CD8-positive, alpha-beta memory T cell (primary cell): ENCODE data around the gene SLC3A2. TPM values are rescaled to one million over a fixed set of nuclear protein-coding genes. Genes with fewer than 3 reads are reported as not detected.

Experiments
- polyA plus RNA-seq: library from polyadenylated mRNA; unstranded; fragments of 300-500 nt; fragmentation: Illumina TruSeq; gene quantifications from one replicate; pipeline ENCODE4 v1.2.3, GENCODE V29; 2021
- total RNA-seq, 2 experiments: library from RNA; stranded (reverse); gene quantifications; one replicate each; pipeline ENCODE4 v1.2.3, GENCODE V29; 2021

SLC3A2 gene
- total and polyA plus RNA-seq, 3 experiments from 2014 or later, result 180 to 430 (median 426) TPM

Other genes starting within 250 kb of the SLC3A2 start
- gene GANAB, start 234.3 kb upstream of the SLC3A2 start, total RNA-seq, result 100 to 1,000 TPM; 213 to 219 TPM
- 164 TPM for gene GANAB, start 234.3 kb upstream of the SLC3A2 start, polyA plus RNA-seq
- gene INTS5, start 227.6 kb upstream of the SLC3A2 start, total RNA-seq, result 10 to 100 TPM; 41.3 to 45.9 TPM
- gene INTS5, start 227.6 kb upstream of the SLC3A2 start, polyA plus RNA-seq, result 45.2 TPM
- gene C11orf98, start 215.7 kb upstream of the SLC3A2 start, total RNA-seq, result 100 to 1,000 TPM; 178 to 182 TPM
- 118 TPM for gene C11orf98, start 215.7 kb upstream of the SLC3A2 start, polyA plus RNA-seq
- 10 to 100 TPM; 43.1 to 48.3 TPM for gene CSKMT, start 215.6 kb upstream of the SLC3A2 start, total RNA-seq
- gene CSKMT, start 215.6 kb upstream of the SLC3A2 start, polyA plus RNA-seq, result 3.6 TPM
- 1 to 10 TPM; 7.1 to 7.5 TPM for gene UQCC3, start 209.2 kb upstream of the SLC3A2 start, total RNA-seq
- gene UQCC3, start 209.2 kb upstream of the SLC3A2 start, polyA plus RNA-seq, result 11.2 TPM
- gene LBHD1, start 208.6 kb upstream of the SLC3A2 start, total RNA-seq, result 10 to 100 TPM; 22.6 to 22.9 TPM
- 7.6 TPM for gene LBHD1, start 208.6 kb upstream of the SLC3A2 start, polyA plus RNA-seq
- 100 to 1,000 TPM; 142 to 143 TPM for gene UBXN1, start 201.8 kb upstream of the SLC3A2 start, total RNA-seq
- 164 TPM for gene UBXN1, start 201.8 kb upstream of the SLC3A2 start, polyA plus RNA-seq
- under 1 TPM; 0.11 to 0.22 TPM for gene LRRN4CL, start 191.4 kb upstream of the SLC3A2 start, total RNA-seq
- not detected for gene LRRN4CL, start 191.4 kb upstream of the SLC3A2 start, polyA plus RNA-seq
- 10 to 100 TPM; 32.9 to 33.3 TPM for gene BSCL2, start 173.5 kb upstream of the SLC3A2 start, total RNA-seq
- 48.8 TPM for gene BSCL2, start 173.5 kb upstream of the SLC3A2 start, polyA plus RNA-seq
- gene GNG3, start 173.2 kb upstream of the SLC3A2 start, total RNA-seq, result not detected
- gene GNG3, start 173.2 kb upstream of the SLC3A2 start, polyA plus RNA-seq, result 0.36 TPM
- gene HNRNPUL2, start 153.4 kb upstream of the SLC3A2 start, total RNA-seq, result 10 to 100 TPM; 58.7 to 64.3 TPM
- 3.3 TPM for gene HNRNPUL2, start 153.4 kb upstream of the SLC3A2 start, polyA plus RNA-seq
- 10 to 100 TPM; 36.7 to 37.2 TPM for gene TTC9C, start 152.4 kb upstream of the SLC3A2 start, total RNA-seq
- gene TTC9C, start 152.4 kb upstream of the SLC3A2 start, polyA plus RNA-seq, result 22.2 TPM
- 10 to 100 TPM in 1 of 2 experiments, 1 to 10 TPM in 1; 9.4 to 11.6 TPM for gene ZBTB3, start 126.7 kb upstream of the SLC3A2 start, total RNA-seq
- gene ZBTB3, start 126.7 kb upstream of the SLC3A2 start, polyA plus RNA-seq, result 3.5 TPM
- gene POLR2G, start 119.3 kb upstream of the SLC3A2 start, total RNA-seq, result 100 to 1,000 TPM; 151 to 160 TPM
- gene POLR2G, start 119.3 kb upstream of the SLC3A2 start, polyA plus RNA-seq, result 272 TPM
- gene TAF6L, start 109.5 kb upstream of the SLC3A2 start, total RNA-seq, result 10 to 100 TPM; 21.8 to 24.1 TPM
- 9.6 TPM for gene TAF6L, start 109.5 kb upstream of the SLC3A2 start, polyA plus RNA-seq
- gene TMEM179B, start 93.5 kb upstream of the SLC3A2 start, total RNA-seq, result 10 to 100 TPM; 46.4 to 49.2 TPM
- 135 TPM for gene TMEM179B, start 93.5 kb upstream of the SLC3A2 start, polyA plus RNA-seq
- 10 to 100 TPM; 13.0 to 14.6 TPM for gene TMEM223, start 88.9 kb upstream of the SLC3A2 start, total RNA-seq
- gene TMEM223, start 88.9 kb upstream of the SLC3A2 start, polyA plus RNA-seq, result 56.0 TPM
- 100 to 1,000 TPM; 112 to 126 TPM for gene NXF1, start 75.5 kb upstream of the SLC3A2 start, total RNA-seq
- 81.2 TPM for gene NXF1, start 75.5 kb upstream of the SLC3A2 start, polyA plus RNA-seq
- 10 to 100 TPM; 34.7 to 35.3 TPM for gene STX5, start 48.8 kb upstream of the SLC3A2 start, total RNA-seq
- 37.2 TPM for gene STX5, start 48.8 kb upstream of the SLC3A2 start, polyA plus RNA-seq
- under 1 TPM in 1 of 2 experiments, not detected in 1; 0.50 TPM for gene TEX54, start 48.1 kb upstream of the SLC3A2 start, total RNA-seq
- gene TEX54, start 48.1 kb upstream of the SLC3A2 start, polyA plus RNA-seq, result 0.66 TPM
- 100 to 1,000 TPM; 124 to 131 TPM for gene WDR74, start 41.3 kb upstream of the SLC3A2 start, total RNA-seq
- gene WDR74, start 41.3 kb upstream of the SLC3A2 start, polyA plus RNA-seq, result 42.4 TPM
- gene CHRM1, start 40.5 kb downstream of the SLC3A2 start, total RNA-seq, result not detected
- gene CHRM1, start 40.5 kb downstream of the SLC3A2 start, polyA plus RNA-seq, result not detected
- gene SLC22A6, start 104.1 kb downstream of the SLC3A2 start, total RNA-seq, result not detected
- gene SLC22A6, start 104.1 kb downstream of the SLC3A2 start, polyA plus RNA-seq, result not detected
- not detected for gene SLC22A8, start 134.9 kb downstream of the SLC3A2 start, total RNA-seq
- gene SLC22A8, start 134.9 kb downstream of the SLC3A2 start, polyA plus RNA-seq, result not detected